NCI-H2081 (cell line): ENCODE results near the gene TUBB8B.
"Not testable (repeated sequence)": the region's sequence is repeated elsewhere in the genome, so short reads cannot be mapped to it uniquely, and the experiment has no call there.

Experiments
- DNase-seq, 2 experiments: peaks; one replicate each; lab custom pipeline; 2025; lab: John Stamatoyannopoulos, UW

The TUBB8B gene

DNA sequence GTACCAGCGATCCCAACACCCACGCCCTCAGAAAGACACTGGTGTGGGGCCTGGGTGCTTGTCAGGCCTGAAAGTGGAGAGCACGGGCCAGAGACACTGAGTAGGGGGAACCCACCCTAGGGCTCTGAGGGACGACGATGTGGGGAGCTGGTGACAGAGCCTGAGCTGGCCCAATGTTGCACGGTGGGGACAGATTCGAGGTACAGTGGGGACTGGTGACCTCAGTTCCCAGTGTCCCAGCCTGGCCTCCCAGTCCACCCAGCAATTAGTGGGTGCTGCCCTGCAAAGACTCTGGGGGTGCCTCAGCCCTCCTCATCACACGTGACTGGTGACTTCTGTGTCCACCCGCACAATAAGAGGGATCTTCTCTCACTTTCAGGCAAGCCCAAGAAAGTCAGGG lies 36.6 kb downstream of the TUBB8B start:
- DNase-seq: not testable (repeated sequence)

DNA sequence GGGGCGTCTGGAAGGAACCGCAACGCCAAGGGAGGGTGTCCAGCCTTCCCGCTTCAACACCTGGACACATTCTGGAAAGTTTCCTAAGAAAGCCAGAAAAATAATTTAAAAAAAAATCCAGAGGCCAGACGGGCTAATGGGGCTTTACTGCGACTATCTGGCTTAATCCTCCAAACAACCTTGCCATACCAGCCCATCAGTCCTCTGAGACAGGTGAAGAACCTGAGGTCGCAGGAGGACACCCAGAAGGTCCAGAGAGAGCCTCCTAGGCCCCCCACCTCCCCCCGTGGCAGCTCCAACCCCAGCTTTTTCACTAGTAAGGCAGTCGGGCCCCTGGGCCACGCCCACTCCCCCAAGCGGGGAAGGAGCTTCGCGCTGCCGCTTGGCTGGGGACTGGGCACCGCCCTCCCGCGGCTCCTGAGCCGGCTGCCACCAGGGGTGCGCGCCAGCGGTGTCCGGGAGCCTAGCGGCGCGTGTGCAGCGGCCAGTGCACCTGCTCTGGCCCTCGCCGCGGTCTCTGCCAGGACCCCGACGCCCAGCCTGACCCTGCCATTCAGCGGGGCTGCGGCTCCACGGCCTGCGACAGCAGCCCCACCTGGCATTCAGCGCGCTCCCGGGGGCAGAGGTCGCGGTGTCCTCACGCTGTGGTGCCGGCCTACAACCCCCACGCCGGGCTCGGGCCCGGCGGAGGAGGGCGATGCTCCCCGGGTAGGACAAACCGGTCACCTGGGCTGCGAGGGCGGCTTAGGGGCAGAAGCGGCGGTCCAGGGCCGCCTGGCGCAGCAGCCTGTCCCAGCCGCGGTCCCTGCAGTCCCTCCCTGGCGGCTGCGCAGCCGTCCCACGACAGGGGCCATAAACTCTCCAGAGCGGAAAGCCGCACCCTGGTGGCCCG lies 37.8 kb downstream of the TUBB8B start:
- DNase-seq: not testable (repeated sequence)

- DNase-seq: not testable (repeated sequence)
Measured at GRCh38 chr18:10624-11184, 38.7 kb downstream of the TUBB8B start.

DNA sequence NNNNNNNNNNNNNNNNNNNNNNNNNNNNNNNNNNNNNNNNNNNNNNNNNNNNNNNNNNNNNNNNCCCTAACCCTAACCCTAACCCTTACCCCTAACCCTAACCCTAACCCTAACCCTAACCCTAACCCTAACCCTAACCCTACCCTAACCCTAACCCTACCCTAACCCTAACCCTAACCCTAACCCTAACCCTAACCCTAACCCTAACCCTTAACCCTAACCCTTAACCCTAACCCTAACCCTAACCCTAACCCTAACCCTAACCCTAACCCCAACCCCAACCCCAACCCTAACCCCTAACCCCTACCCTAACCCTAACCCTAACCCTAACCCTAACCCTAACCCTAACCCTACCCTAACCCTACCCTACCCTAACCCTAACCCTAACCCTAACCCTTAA lies 39.5 kb downstream of the TUBB8B start:
- DNase-seq: not testable (repeated sequence)
